HG02588 (cell line): ENCODE data around the gene CDKN2B-AS1.
A peak's percentile ranks its signal among the peaks of the same experiment; 100 is the strongest.

Source experiments
- ATAC-seq: cut with Tn5 transposase; IDR thresholded peaks from one replicate; pipeline ENCODE4 v1.9.1; 2021; ENCODE audit warnings: mild to moderate bottlenecking, moderate library complexity; ENCODE audit not compliant: unreplicated experiment

The CDKN2B-AS1 gene

DNA sequence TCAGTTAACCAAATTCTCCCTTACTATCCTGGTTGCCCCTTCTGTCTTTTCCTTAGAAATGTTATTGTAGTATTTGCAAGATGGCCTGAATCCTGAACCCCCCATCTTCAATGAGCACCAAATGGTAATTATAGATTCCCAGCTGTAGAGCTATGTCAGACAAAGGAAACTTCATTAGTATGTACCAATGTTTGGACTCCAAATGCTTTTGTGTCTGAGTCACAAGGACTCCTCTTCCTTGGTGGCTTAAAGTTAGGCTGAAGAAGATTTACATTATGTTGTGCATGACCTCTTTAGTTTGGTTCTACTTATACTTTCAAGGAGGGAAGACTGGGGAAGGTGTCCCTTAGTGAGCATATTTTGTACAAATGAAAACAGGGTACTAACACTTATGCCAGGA, 120.4 kb downstream of the CDKN2B-AS1 start:
- no peak for ATAC-seq

GRCh38 chr9:22116758-22117157, 122.2 kb downstream of the CDKN2B-AS1 start:
- no peak for ATAC-seq

- no peak for ATAC-seq
These were observed 123.2 kb downstream of the CDKN2B-AS1 start for GRCh38 chr9:22117511-22118384.

GRCh38 chr9:22118810-22119521, 124.4 kb downstream of the CDKN2B-AS1 start:
- ATAC-seq: no peak

DNA sequence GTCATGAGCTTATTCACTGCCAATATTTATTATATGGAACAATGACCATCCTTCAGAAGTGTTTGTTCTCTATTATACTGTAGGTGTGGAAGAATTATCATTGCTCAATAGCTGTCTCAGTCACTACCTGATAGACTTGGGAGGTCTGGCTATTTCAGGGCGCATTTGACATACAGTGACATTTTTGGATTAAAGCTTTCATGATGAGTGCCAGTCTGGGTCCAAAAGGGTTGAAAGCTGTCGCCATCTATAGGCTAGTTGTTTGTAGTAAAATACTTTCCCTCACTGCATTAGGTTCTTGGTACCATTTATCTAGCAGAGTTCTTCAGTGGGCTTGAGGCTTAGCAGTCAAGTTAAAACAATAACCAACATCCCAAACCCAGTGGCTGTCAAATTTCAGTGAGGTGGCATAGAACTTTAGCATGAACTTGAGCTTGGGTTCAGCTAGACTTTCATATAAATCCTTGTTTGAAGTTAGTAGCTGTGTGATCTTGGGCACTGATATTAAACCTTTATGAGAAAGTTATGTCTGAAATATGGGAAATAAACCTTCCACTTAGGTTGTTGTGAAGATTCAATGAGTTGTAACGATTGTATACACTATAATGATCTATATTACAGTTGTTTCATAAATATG, 125.0 kb downstream of the CDKN2B-AS1 start:
- peak; percentile 45 for ATAC-seq

DNA sequence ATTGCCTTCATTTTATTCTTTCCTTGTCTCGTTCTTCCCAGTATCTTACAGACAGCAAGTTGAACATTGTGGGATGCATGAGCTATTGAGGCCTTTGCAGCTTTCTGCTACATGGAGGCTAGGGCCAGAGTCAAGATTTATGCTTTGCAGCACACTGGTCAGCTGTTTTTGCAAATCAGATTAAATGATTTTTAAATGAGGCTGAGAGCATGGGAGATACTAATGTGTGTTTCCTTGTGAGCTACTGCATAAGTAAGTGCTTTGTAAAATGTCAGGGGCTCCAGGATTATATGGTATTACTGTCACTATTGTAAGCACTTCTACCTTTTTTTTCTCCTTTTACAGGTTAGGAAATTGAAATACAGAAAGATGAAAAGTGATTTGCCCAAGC, 125.6 kb downstream of the CDKN2B-AS1 start:
- no peak for ATAC-seq

GRCh38 chr9:22120595-22120994, 126.0 kb downstream of the CDKN2B-AS1 start:
- no peak for ATAC-seq

DNA sequence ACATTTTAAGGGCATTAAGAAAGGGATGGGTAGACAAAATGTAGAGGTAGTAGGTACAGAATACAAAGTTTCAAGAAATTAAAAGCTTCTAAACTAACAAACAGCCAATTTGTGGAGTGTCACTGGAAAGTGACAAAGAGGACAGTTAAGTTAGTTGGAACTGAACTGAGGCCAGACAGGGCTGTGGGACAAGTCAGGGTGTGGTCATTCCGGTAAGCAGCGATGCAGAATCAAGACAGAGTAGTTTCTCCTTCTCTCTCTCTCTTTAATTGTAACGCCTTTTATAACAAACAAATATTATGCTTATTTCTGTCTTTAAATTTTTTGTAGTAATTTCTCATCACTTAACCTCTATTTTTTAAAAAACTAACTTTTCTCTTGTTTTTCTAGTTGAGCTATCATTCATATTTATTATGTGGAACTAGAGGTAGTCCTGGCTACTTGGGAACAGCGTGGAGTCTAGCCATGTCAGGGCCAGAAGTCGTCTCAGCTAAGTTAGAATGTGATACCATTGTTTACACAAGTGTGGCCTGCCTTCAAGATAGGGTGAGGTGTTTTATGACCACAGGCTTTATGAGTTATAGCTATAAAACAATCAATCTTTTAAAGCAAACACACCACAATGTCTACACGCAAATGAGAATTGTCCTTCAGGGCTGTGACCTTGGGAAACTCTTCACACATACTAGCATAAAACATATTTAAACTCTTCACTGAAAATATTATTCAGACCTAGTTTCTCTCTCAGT, 129.8 kb downstream of the CDKN2B-AS1 start:
- no peak for ATAC-seq

GRCh38 chr9:22129133-22129532, 134.5 kb downstream of the CDKN2B-AS1 start:
- ATAC-seq: no peak

- no peak for ATAC-seq
These were observed 135.0 kb downstream of the CDKN2B-AS1 start for GRCh38 chr9:22129633-22130032.

DNA sequence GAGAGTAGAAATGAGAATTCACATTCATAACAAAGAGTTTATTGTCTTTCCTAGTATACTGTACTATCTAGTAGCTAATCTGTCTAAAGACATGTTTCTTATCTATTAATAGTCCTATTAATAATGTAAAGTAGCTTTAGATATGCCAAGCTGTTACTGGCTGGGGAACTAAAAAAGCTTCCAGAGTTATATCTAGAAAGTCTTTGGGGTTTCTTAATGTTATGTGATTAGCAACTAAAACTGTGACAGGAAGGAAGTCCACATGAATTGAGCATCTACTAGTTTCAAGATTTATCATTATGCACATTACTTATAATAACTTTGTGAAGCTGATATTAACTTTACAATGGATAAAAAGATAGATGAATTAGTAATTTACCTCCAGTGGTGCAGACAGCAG, 137.2 kb downstream of the CDKN2B-AS1 start:
- no peak for ATAC-seq

DNA sequence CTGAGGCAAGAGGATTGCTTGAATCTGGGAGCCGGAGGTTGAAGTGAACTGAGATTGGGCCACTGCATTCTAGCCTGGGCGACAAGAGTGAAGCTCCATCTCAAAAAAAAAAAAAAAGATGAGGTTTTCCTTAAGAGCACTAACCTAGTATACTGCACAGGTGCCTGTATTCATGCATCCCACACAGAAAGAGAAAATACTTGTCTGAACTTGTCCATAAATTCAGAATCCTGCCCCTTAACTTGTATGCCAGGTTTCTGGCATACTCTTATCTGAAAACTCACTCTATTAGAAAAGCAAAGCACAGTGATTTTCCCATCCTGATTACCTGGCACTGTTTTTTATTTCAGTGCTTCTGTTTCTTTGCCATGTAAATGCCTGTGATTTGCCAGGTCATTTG, 139.8 kb downstream of the CDKN2B-AS1 start:
- ATAC-seq: no peak

DNA sequence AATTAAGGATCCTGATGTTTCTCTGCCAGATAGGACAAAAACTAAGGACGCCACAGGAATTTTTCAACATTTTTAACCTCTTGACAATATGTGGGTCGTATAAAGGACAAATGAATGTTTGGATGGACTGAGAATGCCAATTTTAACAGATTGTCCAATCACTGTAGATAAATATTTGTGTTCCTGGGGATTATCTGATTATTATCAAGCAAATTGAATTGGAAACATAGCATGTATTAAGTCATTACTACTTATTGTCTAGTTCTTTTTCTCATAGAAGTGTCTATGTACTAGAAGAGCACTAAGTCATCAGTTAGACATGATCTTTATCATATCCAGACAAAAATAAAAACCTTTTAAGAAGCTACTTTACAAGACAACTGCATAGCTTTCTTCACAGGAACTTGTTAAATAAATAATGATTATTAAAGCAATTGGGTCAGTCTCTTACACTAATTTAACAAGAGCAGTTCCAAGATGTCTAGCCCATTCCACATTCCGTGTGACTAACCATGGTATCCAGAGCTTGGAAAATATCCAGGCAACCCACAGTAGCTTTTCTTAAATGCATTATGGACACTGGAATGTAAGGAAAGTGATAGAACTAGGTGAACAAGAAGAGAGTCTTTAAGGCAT, 142.0 kb downstream of the CDKN2B-AS1 start:
- ATAC-seq: no peak

GRCh38 chr9:22138956-22139660, 144.5 kb downstream of the CDKN2B-AS1 start:
- no peak for ATAC-seq

DNA sequence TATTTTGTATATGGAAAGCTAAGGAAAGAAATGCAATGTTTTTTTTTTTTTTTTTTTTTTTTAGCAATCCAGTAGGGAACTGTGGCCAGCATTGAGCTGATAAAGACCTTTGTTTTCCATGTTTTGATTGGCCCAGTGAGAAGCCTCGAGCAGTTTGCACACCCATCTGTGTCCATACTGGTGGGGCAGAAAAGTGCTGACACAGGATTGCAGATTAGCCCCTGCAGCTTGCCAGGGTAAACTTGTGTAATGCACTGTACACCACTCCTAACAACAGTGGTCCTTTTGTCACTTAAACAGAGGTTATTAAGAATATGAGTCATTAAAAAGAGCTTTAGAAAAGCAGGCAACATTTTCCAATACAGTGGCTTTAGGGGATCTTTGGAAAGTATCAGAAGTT, 147.3 kb downstream of the CDKN2B-AS1 start:
- no peak for ATAC-seq

GRCh38 chr9:22142671-22143070, 148.1 kb downstream of the CDKN2B-AS1 start:
- no peak for ATAC-seq

GRCh38 chr9:22143799-22144625, 149.4 kb downstream of the CDKN2B-AS1 start:
- no peak for ATAC-seq

- no peak for ATAC-seq
These were observed 152.0 kb downstream of the CDKN2B-AS1 start for GRCh38 chr9:22146604-22147003.
